Measurements from ENCODE around the gene L2HGDH.
A peak's percentile ranks its signal among the peaks of the same experiment; 100 is the strongest.
"Not testable (repeated sequence)": the region's sequence is repeated elsewhere in the genome, so short reads cannot be mapped to it uniquely, and the experiment has no call there.

Gene L2HGDH

GRCh38 chr14:50311972-50312733 lies at the start of gene L2HGDH, which contains the start of gene DMAC2L:
L2HGDH (minus strand) TSS chr14:50312229; CDS start chr14:50312150, 79 bp downstream.
DMAC2L (plus strand) TSS chr14:50312324; CDS start chr14:50321488, 9,164 bp downstream.
- DNase-seq (ENCODE audit: low read depth), result peak; percentile 57

GRCh38 chr14:50360851-50361250 lies 48.8 kb upstream of the L2HGDH start:
- DNase-seq (ENCODE audit: low read depth), result no peak

GRCh38 chr14:50360093-50360492 lies 48.1 kb upstream of the L2HGDH start:
- DNase-seq (ENCODE audit: low read depth), result no peak

GRCh38 chr14:50359631-50360030 lies 47.6 kb upstream of the L2HGDH start:
- no peak for DNase-seq (ENCODE audit: low read depth)

- no peak for DNase-seq (ENCODE audit: low read depth)
Measured at GRCh38 chr14:50357753-50358395, 45.8 kb upstream of the L2HGDH start.

GRCh38 chr14:50357124-50357523 lies 45.1 kb upstream of the L2HGDH start:
- DNase-seq (ENCODE audit: low read depth), result no peak

- not testable (repeated sequence) for DNase-seq (ENCODE audit: low read depth)
Measured at GRCh38 chr14:50356283-50356682, 44.3 kb upstream of the L2HGDH start.

GRCh38 chr14:50355692-50356091 lies 43.7 kb upstream of the L2HGDH start:
- DNase-seq (ENCODE audit: low read depth), result no peak

GRCh38 chr14:50354527-50354926 lies 42.5 kb upstream of the L2HGDH start:
- DNase-seq (ENCODE audit: low read depth), result no peak

GRCh38 chr14:50353126-50353525 lies 41.1 kb upstream of the L2HGDH start:
- no peak for DNase-seq (ENCODE audit: low read depth)

GRCh38 chr14:50352584-50352983 lies 40.6 kb upstream of the L2HGDH start:
- DNase-seq (ENCODE audit: low read depth), result no peak

GRCh38 chr14:50350975-50351374 lies 38.9 kb upstream of the L2HGDH start:
- DNase-seq (ENCODE audit: low read depth), result peak; percentile 73

GRCh38 chr14:50348933-50349332 lies 36.9 kb upstream of the L2HGDH start:
- no peak for DNase-seq (ENCODE audit: low read depth)

- DNase-seq (ENCODE audit: low read depth), result no peak
Measured at GRCh38 chr14:50347521-50347920, 35.5 kb upstream of the L2HGDH start.

- DNase-seq (ENCODE audit: low read depth), result no peak
Measured at GRCh38 chr14:50345846-50346422, 33.9 kb upstream of the L2HGDH start.

GRCh38 chr14:50344876-50345563 lies 33.0 kb upstream of the L2HGDH start:
- no peak for DNase-seq (ENCODE audit: low read depth)

GRCh38 chr14:50344116-50344775 lies 32.2 kb upstream of the L2HGDH start:
- no peak for DNase-seq (ENCODE audit: low read depth)

- no peak for DNase-seq (ENCODE audit: low read depth)
Measured at GRCh38 chr14:50343434-50343833, 31.4 kb upstream of the L2HGDH start.

- no peak for DNase-seq (ENCODE audit: low read depth)
Measured at GRCh38 chr14:50342221-50343078, 30.4 kb upstream of the L2HGDH start.

- no peak for DNase-seq (ENCODE audit: low read depth)
Measured at GRCh38 chr14:50340963-50341362, 28.9 kb upstream of the L2HGDH start.

GRCh38 chr14:50340045-50340444 lies 28.0 kb upstream of the L2HGDH start:
- no peak for DNase-seq (ENCODE audit: low read depth)

Measured in GM04503 (cell line).